A673 (cell line): ENCODE results near the gene SCGB1D1. TPM values are rescaled to one million over a fixed set of nuclear protein-coding genes. Genes with fewer than 3 reads are reported as not detected.

Source experiments
- BruUV-seq: library from RNA; stranded (reverse); fragments of 400-500 nt; replicated peaks from 2 replicates; lab custom pipeline; 2021; lab: Mats Ljungman, UMichigan
- CTCF ChIA-PET: fragments of 300-600 bp; sonication (Branson Sonifier 250); formaldehyde crosslinking; loops from one replicate; lab custom pipeline; 2022; ENCODE audit warnings: antibody characterized with exemption; lab: Charles Lee
- POLR2A ChIA-PET: fragments of 300-600 bp; sonication (Branson Sonifier 250); formaldehyde crosslinking; loops from one replicate; lab custom pipeline; 2022; ENCODE audit warnings: antibody characterized with exemption; ENCODE audit not compliant: low non-redundant PET; lab: Charles Lee
- DNase-seq: peaks from one replicate; pipeline ENCODE4 v3.0.0-alpha.2; 2015; ENCODE audit warnings: low spot score
- H3K27ac ChIP-seq: fragments of 200-600 bp; sonication (generic); 2 replicates; pipeline ENCODE4 v1.5.1; 2016; ENCODE audit warnings: mixed run types, low read depth, mild to moderate bottlenecking, mixed read lengths, antibody characterized with exemption, low read length; ENCODE audit not compliant: poor library complexity, severe bottlenecking
- H3K27me3 ChIP-seq: fragments of 200-600 bp; sonication (generic); replicated peaks from 2 replicates; pipeline ENCODE4 v1.6.1; 2017; ENCODE audit warnings: mixed run types, low read depth, mild to moderate bottlenecking, mixed read lengths, antibody characterized with exemption, low read length; ENCODE audit not compliant: insufficient read depth, poor library complexity
- H3K36me3 ChIP-seq: fragments of 200-600 bp; sonication (generic); 2 replicates; pipeline ENCODE4 v1.6.1; 2016; ENCODE audit warnings: mixed run types, mild to moderate bottlenecking, mixed read lengths, antibody characterized with exemption, low read length; ENCODE audit not compliant: insufficient read depth, poor library complexity, severe bottlenecking
- H3K4me1 ChIP-seq: fragments of 200-600 bp; sonication (generic); 2 replicates; pipeline ENCODE4 v1.6.1; 2017; ENCODE audit warnings: mixed run types, mild to moderate bottlenecking, mixed read lengths, antibody characterized with exemption, low read length; ENCODE audit not compliant: insufficient read depth, poor library complexity, severe bottlenecking
- H3K4me3 ChIP-seq: fragments of 200-600 bp; sonication (generic); 2 replicates; pipeline ENCODE4 v1.5.1; 2016; ENCODE audit warnings: low read depth, mixed run types, mild to moderate bottlenecking, mixed read lengths, low read length; ENCODE audit not compliant: poor library complexity, severe bottlenecking
- H3K9me3 ChIP-seq: fragments of 200-600 bp; sonication (generic); 2 replicates; pipeline ENCODE4 v1.6.1; 2016; ENCODE audit warnings: mixed run types, low read depth, mild to moderate bottlenecking, mixed read lengths, antibody characterized with exemption, low read length; ENCODE audit not compliant: poor library complexity, severe bottlenecking
- CTCF ChIP-seq: fragments of 300-800, 200-600 bp; sonication (generic); conservative IDR thresholded peaks from 2 replicates; pipeline ENCODE4 v1.5.1; 2017; ENCODE audit warnings: low read depth, mild to moderate bottlenecking, antibody characterized with exemption, low read length, moderate library complexity, mixed read lengths
- EZH2 ChIP-seq: fragments of 200-600 bp; sonication (generic); IDR thresholded peaks from 2 replicates; pipeline ENCODE4 v1.6.1; 2017; ENCODE audit warnings: borderline replicate concordance, low read depth, mild to moderate bottlenecking, mixed read lengths, antibody characterized with exemption, low read length; ENCODE audit not compliant: poor library complexity, severe bottlenecking
- intact Hi-C: fragments of 100-400 bp; cut with micrococcal nuclease; formaldehyde crosslinking; loops from one replicate; pipeline ENCODE4 v1.10.0; 2022; ENCODE audit not compliant: unreplicated experiment
- total RNA-seq: library from RNA; stranded (reverse); gene quantifications from 2 replicates; pipeline ENCODE4 v1.2.3, GENCODE V29; 2021

SCGB1D1 gene
- total RNA-seq, 1 experiment from 2014 or later: not detected

- Histone ChIP-seq H3K4me3 (no peak overlapping the region), H3K9me3 (no peaks in the 10 kb centered on the region), H3K36me3 (no peaks in the 10 kb centered on the region), H3K27me3 (no peaks in the 10 kb centered on the region), H3K27ac (no peak overlapping the region), H3K4me1 (no peaks in the 10 kb centered on the region)
- ChIA-PET POLR2A (no interaction called here), CTCF (interaction anchor here (0.6 to 1.1 kb wide), 5 partner anchors 14 to 1441 kb away, joined by 3 to 4 read pairs (median 3); no protein-coding TSS in a partner anchor)
- intact Hi-C loops: loop anchor here (1.0 to 5.0 kb wide), 2 partner anchors 94 to 160 kb away; no protein-coding TSS in a partner anchor
- TF ChIP-seq EZH2 (no peak), CTCF (peak; percentile 66)
- peak; percentile 39 for DNase-seq
- BruUV-seq: no TSS peak
These were observed 27.3 kb downstream of the SCGB1D1 start for GRCh38 chr11:62217191-62217748.

DNA sequence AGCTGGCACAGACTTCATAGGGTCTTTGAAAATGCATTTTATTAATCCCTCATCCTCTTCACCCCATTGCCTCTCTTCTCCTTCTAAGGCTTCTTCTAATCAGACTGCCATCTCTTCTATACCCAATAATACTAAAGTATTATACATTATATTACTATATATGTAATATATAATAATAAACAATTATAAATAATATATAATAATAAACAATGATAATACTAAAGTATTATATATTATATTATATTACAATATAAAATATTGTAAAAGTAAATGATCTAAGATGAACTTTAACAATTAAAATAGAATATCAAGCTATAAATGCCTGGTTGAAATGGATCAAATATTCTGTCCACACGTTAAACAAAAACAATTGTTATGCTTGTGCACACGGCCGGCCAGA, 31.5 kb downstream of the SCGB1D1 start:
- no peaks in the 10 kb centered on the region for H3K4me1 ChIP-seq
- no peaks in the 10 kb centered on the region for H3K36me3 ChIP-seq
- ChIA-PET CTCF (no interaction called here), POLR2A (no interaction called here)
- no TSS peak for BruUV-seq
- H3K27me3 ChIP-seq: no peaks in the 10 kb centered on the region
- peaks cover 17% of the 10 kb centered on the region for H3K9me3 ChIP-seq
- DNase-seq: no peak
- intact Hi-C loops: no loop called here
- H3K27ac ChIP-seq: no peak overlapping the region
- TF ChIP-seq CTCF (no peak), EZH2 (no peak)
- no peak overlapping the region for H3K4me3 ChIP-seq

- no TSS peak for BruUV-seq
- no peaks in the 10 kb centered on the region for H3K36me3 ChIP-seq
- H3K4me3 ChIP-seq: no peak overlapping the region
- H3K9me3 ChIP-seq: peaks cover 17% of the 10 kb centered on the region
- DNase-seq: no peak
- POLR2A ChIA-PET: no interaction called here
- no peak overlapping the region for H3K27ac ChIP-seq
- H3K27me3 ChIP-seq: no peaks in the 10 kb centered on the region
- CTCF ChIA-PET: no interaction called here
- intact Hi-C loops: no loop called here
- no peak for TF ChIP-seq CTCF
- TF ChIP-seq EZH2: no peak
- H3K4me1 ChIP-seq: no peaks in the 10 kb centered on the region
These were observed 33.1 kb downstream of the SCGB1D1 start for GRCh38 chr11:62223095-62223494.
